IPS-15b (cell line): ENCODE data around the gene SNCG.
"Not testable (repeated sequence)": the region's sequence is repeated elsewhere in the genome, so short reads cannot be mapped to it uniquely, and the experiment has no call there.

Experiments used
- H3K27me3 ChIP-seq: one replicate; pipeline ENCODE4 v1.6.1; 2013; ENCODE audit warnings: low read length; ENCODE audit not compliant: control insufficient read depth, insufficient read depth
- H3K36me3 ChIP-seq: one replicate; pipeline ENCODE4 v1.6.1; 2013; ENCODE audit warnings: low read length; ENCODE audit not compliant: control insufficient read depth, insufficient read depth
- H3K4me1 ChIP-seq: one replicate; pipeline ENCODE4 v1.6.1; 2013; ENCODE audit warnings: mild to moderate bottlenecking, low read length; ENCODE audit not compliant: control insufficient read depth, insufficient read depth
- H3K4me3 ChIP-seq: one replicate; pipeline ENCODE4 v1.5.1; 2013; ENCODE audit warnings: low read depth, low read length
- H3K9ac ChIP-seq: one replicate; pipeline ENCODE4 v1.6.1; 2013; ENCODE audit warnings: low read depth, mild to moderate bottlenecking, low read length
- H3K9me3 ChIP-seq: one replicate; pipeline ENCODE4 v1.6.1; 2013; ENCODE audit warnings: mild to moderate bottlenecking, low read length; ENCODE audit not compliant: control insufficient read depth, insufficient read depth

SNCG gene

DNA sequence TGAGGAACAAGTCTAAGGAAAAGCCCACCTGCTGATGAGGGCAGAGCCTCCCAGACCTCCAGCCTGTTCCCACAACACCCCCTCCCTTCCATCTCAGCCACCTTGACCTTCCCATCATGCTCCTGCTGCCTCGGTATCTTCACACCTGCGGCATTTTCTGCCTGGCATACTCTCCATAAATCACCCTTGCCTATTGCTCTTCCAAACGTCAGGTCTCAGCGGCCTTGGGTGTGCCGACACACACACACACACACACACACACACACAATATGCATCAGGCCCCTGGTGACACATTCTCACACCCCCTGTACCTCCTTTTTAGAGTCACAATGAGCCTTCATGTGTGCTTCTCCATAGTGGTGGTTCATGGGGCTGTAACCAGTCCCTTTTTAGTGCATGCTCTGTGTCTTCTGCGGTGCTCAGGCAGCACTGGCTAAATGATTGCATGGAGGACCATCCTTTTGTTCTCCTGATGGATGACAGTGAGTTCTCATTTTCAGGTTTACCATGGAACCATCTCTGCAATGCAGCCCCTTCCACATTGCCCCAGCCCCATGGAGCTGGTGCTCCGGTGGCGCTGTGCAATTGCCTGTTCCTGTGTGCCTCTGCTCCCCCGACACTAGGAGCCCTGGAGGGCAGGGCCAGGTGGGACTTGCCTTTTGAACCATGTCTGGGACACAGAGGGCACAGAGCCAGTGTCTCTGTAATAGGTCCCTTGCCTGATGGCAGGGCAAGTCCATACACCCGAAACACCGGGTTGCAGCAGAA lies 14.4 kb downstream of the SNCG start:
- Histone ChIP-seq H3K36me3 (no peaks in the 10 kb centered on the region), H3K4me3 (no peak overlapping the region), H3K4me1 (peaks cover 7% of the 10 kb centered on the region), H3K9ac (no peak overlapping the region), H3K27me3 (peaks cover 17% of the 10 kb centered on the region), H3K9me3 (no peaks in the 10 kb centered on the region)

- H3K9ac ChIP-seq = no peak overlapping the region
- H3K4me3 ChIP-seq = no peak overlapping the region
- H3K4me1 ChIP-seq = peaks cover 7% of the 10 kb centered on the region
- H3K36me3 ChIP-seq = no peaks in the 10 kb centered on the region
- H3K9me3 ChIP-seq = no peaks in the 10 kb centered on the region
- peaks cover 17% of the 10 kb centered on the region for H3K27me3 ChIP-seq
Measured at GRCh38 chr10:86974484-86974883, 16.1 kb downstream of the SNCG start.

GRCh38 chr10:86976362-86977056 lies 18.1 kb downstream of the SNCG start:
- H3K9me3 ChIP-seq = no peaks in the 10 kb centered on the region
- H3K36me3 ChIP-seq = no peaks in the 10 kb centered on the region
- no peak overlapping the region for H3K4me3 ChIP-seq
- no peak overlapping the region for H3K9ac ChIP-seq
- peaks cover 4% of the 10 kb centered on the region for H3K4me1 ChIP-seq
- H3K27me3 ChIP-seq = peaks cover 17% of the 10 kb centered on the region

DNA sequence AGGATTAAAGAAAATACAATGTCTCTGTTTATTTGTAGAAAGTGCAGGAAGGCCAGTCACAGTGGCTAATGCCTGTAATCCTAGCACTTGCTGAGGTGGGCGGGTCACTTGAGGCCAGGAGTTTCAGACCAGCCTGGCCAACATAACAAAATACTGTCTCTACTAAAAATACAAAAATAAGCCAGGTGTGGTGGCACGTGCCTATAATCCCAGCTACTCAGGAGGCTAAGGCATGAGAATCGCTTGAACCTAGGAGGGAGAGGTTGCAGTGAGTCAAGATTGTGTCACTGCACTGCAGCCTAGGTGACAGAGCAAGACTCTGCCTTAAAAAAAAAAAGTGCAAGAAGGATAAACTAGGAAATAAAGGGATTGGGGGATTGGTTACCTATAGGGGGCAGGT lies 20.1 kb downstream of the SNCG start:
- H3K9me3 ChIP-seq, H3K4me1 ChIP-seq, H3K27me3 ChIP-seq, H3K9ac ChIP-seq, H3K36me3 ChIP-seq, H3K4me3 ChIP-seq: not testable (repeated sequence)

DNA sequence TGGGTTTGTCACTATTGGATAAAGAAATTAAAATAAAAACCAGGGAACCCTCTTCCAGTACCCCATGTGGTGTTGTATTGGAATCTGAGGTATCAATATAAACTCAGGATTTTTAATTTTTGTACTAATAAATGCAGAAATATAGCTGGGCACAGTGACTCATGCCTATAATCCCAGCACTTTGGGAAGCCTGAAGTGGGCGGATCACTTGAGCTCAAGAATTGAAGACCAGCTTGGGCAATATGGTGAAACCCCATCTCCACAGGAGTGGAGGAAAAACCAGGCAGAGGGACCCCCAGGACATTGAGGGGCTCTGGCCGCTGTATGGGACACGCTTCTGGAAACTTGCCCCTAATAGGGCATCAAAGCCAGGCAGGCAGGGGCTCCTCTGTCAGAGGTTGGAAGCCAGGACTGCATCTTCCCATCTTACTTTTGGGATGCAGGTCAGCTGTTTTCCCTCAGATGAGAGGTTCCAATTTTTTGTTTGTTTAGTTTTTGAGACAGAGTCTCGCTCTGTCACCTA lies 21.0 kb downstream of the SNCG start:
- H3K9me3 ChIP-seq = no peaks in the 10 kb centered on the region
- H3K4me1 ChIP-seq = peaks cover 2% of the 10 kb centered on the region
- no peak overlapping the region for H3K9ac ChIP-seq
- no peaks in the 10 kb centered on the region for H3K27me3 ChIP-seq
- H3K36me3 ChIP-seq = no peaks in the 10 kb centered on the region
- H3K4me3 ChIP-seq = no peak overlapping the region

- no peaks in the 10 kb centered on the region for H3K27me3 ChIP-seq
- H3K9me3 ChIP-seq = no peaks in the 10 kb centered on the region
- H3K36me3 ChIP-seq = no peaks in the 10 kb centered on the region
- H3K9ac ChIP-seq = no peak overlapping the region
- H3K4me1 ChIP-seq = peaks cover 2% of the 10 kb centered on the region
- no peak overlapping the region for H3K4me3 ChIP-seq
Measured at GRCh38 chr10:86979977-86980448, 21.6 kb downstream of the SNCG start.

- not testable (repeated sequence) for H3K4me1 ChIP-seq, H3K9ac ChIP-seq, H3K36me3 ChIP-seq, H3K27me3 ChIP-seq, H3K9me3 ChIP-seq, H3K4me3 ChIP-seq
Measured at GRCh38 chr10:86981020-86981419, 22.6 kb downstream of the SNCG start.

GRCh38 chr10:86981716-86982115 lies 23.3 kb downstream of the SNCG start:
- H3K9ac ChIP-seq = no peak overlapping the region
- H3K36me3 ChIP-seq = no peaks in the 10 kb centered on the region

GRCh38 chr10:86984498-86984897 lies 26.1 kb downstream of the SNCG start:
- not testable (repeated sequence) for H3K9ac ChIP-seq, H3K36me3 ChIP-seq, H3K9me3 ChIP-seq, H3K4me3 ChIP-seq, H3K27me3 ChIP-seq, H3K4me1 ChIP-seq

More at GRCh38 chr10:86981716-86982115, 23.3 kb downstream of the SNCG start:
- no peak overlapping the region for H3K4me3 ChIP-seq
- peaks cover 2% of the 10 kb centered on the region for H3K4me1 ChIP-seq
- H3K9me3 ChIP-seq = no peaks in the 10 kb centered on the region
- H3K27me3 ChIP-seq = no peaks in the 10 kb centered on the region

- Histone ChIP-seq H3K36me3 (no peaks in the 10 kb centered on the region), H3K4me3 (no peak overlapping the region), H3K4me1 (no peaks in the 10 kb centered on the region), H3K9ac (no peak overlapping the region), H3K9me3 (no peaks in the 10 kb centered on the region), H3K27me3 (no peaks in the 10 kb centered on the region)
Measured at GRCh38 chr10:86988520-86988919, 30.1 kb downstream of the SNCG start.

DNA sequence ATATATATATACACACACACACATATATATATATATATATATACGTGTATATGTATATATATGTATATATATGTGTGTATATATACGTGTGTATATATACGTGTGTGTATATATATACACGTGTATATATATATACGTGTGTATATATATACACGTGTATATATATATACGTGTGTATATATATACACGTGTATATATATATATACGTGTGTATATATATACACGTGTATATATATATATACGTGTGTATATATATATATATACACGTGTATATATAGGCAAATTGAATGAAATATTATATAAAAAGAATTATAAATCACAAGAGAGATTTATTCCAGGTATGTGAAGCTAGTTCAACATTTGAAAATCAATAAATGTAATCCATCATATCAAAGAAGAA lies 33.0 kb downstream of the SNCG start:
- not testable (repeated sequence) for H3K9me3 ChIP-seq, H3K27me3 ChIP-seq, H3K36me3 ChIP-seq, H3K4me1 ChIP-seq, H3K4me3 ChIP-seq, H3K9ac ChIP-seq

DNA sequence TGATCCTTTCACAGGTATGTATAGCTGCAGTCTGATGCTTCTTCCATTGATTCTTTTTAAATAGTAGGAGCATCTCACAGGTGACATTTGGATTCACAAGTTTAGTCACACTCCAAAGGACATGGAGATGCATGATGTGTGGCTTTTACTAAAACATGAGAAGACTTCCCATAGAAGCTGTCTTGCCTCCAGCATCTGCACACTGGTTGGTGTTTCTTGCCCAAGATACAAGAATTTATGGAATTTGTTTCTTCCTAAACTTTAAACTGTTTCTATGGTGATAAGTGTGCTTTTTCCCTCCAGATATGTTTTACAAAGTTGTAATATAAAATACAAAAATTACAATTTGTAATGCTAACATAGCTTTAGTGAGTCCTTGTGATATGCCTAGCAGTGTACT lies 34.1 kb downstream of the SNCG start:
- Histone ChIP-seq H3K27me3 (no peaks in the 10 kb centered on the region), H3K36me3 (no peaks in the 10 kb centered on the region), H3K4me1 (no peaks in the 10 kb centered on the region), H3K4me3 (no peak overlapping the region), H3K9me3 (no peaks in the 10 kb centered on the region), H3K9ac (no peak overlapping the region)
